ENCODE results near the gene SCARF2. TPM values are rescaled to one million over a fixed set of nuclear protein-coding genes. Genes with fewer than 3 reads are reported as not detected.

Gene SCARF2
- total RNA-seq, 1 experiment from 2014 or later = 1.4 TPM

- H3K4me1 ChIP-seq (ENCODE audit: insufficient read depth, low read length, poor library complexity, severe bottlenecking) = no peaks in the 10 kb centered on the region
- no peaks in the 10 kb centered on the region for H3K9me3 ChIP-seq (ENCODE audit: low read depth, low read length, poor library complexity, severe bottlenecking)
- CTCF ChIA-PET = no interaction called here
- POLR2A ChIA-PET (ENCODE audit: low non-redundant PET) = no interaction called here
- peaks cover 6% of the 10 kb centered on the region for H3K36me3 ChIP-seq (ENCODE audit: insufficient read depth, low read length, poor library complexity, severe bottlenecking)
- intact Hi-C loops (cut with micrococcal nuclease; ENCODE audit: unreplicated experiment) = no loop called here
- no TSS peak for BruUV-seq (replicated peaks)
- H3K27me3 ChIP-seq (replicated peaks; ENCODE audit: insufficient read depth, low read depth, low read length, poor library complexity) = no peaks in the 10 kb centered on the region
- DNase-seq (ENCODE audit: low spot score) = no peak
- no peak overlapping the region for H3K4me3 ChIP-seq (ENCODE audit: low read depth, low read length, poor library complexity, severe bottlenecking)
- TF ChIP-seq CTCF (conservative IDR thresholded peaks at IDR 0.05; ENCODE audit: low read depth, low read length) = no peak
- no peak overlapping the region for H3K27ac ChIP-seq (ENCODE audit: low read depth, low read length, poor library complexity, severe bottlenecking)
These were observed 25.9 kb upstream of the SCARF2 start for GRCh38 chr22:20463324-20464095.

- no peaks in the 10 kb centered on the region for H3K9me3 ChIP-seq (ENCODE audit: low read depth, low read length, poor library complexity, severe bottlenecking)
- no peaks in the 10 kb centered on the region for H3K27me3 ChIP-seq (replicated peaks; ENCODE audit: insufficient read depth, low read depth, low read length, poor library complexity)
- H3K4me1 ChIP-seq (ENCODE audit: insufficient read depth, low read length, poor library complexity, severe bottlenecking) = no peaks in the 10 kb centered on the region
- POLR2A ChIA-PET (ENCODE audit: low non-redundant PET) = no interaction called here
- H3K36me3 ChIP-seq (ENCODE audit: insufficient read depth, low read length, poor library complexity, severe bottlenecking) = peaks cover 11% of the 10 kb centered on the region
- DNase-seq (ENCODE audit: low spot score) = no peak
- H3K27ac ChIP-seq (ENCODE audit: low read depth, low read length, poor library complexity, severe bottlenecking) = no peak overlapping the region
- intact Hi-C loops (cut with micrococcal nuclease; ENCODE audit: unreplicated experiment) = no loop called here
- BruUV-seq (replicated peaks) = no TSS peak
- CTCF ChIA-PET = no interaction called here
- no peak overlapping the region for H3K4me3 ChIP-seq (ENCODE audit: low read depth, low read length, poor library complexity, severe bottlenecking)
- no peak for TF ChIP-seq CTCF (conservative IDR thresholded peaks at IDR 0.05; ENCODE audit: low read depth, low read length)
- TF ChIP-seq EZH2 (IDR thresholded peaks at IDR 0.05; ENCODE audit: borderline replicate concordance, low read depth, low read length, poor library complexity, severe bottlenecking) = no peak
These were observed 22.2 kb upstream of the SCARF2 start for GRCh38 chr22:20459862-20460261.

- ChIA-PET CTCF (no interaction called here), POLR2A (ENCODE audit: low non-redundant PET) (no interaction called here)
- intact Hi-C loops (cut with micrococcal nuclease; ENCODE audit: unreplicated experiment) = no loop called here
- H3K36me3 ChIP-seq (ENCODE audit: insufficient read depth, low read length, poor library complexity, severe bottlenecking) = peaks cover 9% of the 10 kb centered on the region
- H3K27ac ChIP-seq (ENCODE audit: low read depth, low read length, poor library complexity, severe bottlenecking) = no peak overlapping the region
- no peak for DNase-seq (ENCODE audit: low spot score)
- no peaks in the 10 kb centered on the region for H3K4me1 ChIP-seq (ENCODE audit: insufficient read depth, low read length, poor library complexity, severe bottlenecking)
- BruUV-seq (replicated peaks) = no TSS peak
- no peak overlapping the region for H3K4me3 ChIP-seq (ENCODE audit: low read depth, low read length, poor library complexity, severe bottlenecking)
- no peaks in the 10 kb centered on the region for H3K27me3 ChIP-seq (replicated peaks; ENCODE audit: insufficient read depth, low read depth, low read length, poor library complexity)
- no peaks in the 10 kb centered on the region for H3K9me3 ChIP-seq (ENCODE audit: low read depth, low read length, poor library complexity, severe bottlenecking)
- TF ChIP-seq EZH2 (IDR thresholded peaks at IDR 0.05; ENCODE audit: borderline replicate concordance, low read depth, low read length, poor library complexity, severe bottlenecking) (no peak), CTCF (conservative IDR thresholded peaks at IDR 0.05; ENCODE audit: low read depth, low read length) (no peak)
These were observed 21.5 kb upstream of the SCARF2 start for GRCh38 chr22:20459152-20459542.
